Midbrain (tissue), 1 donor: ENCODE data around the gene ZEB1.
"Not testable (repeated sequence)": the region's sequence is repeated elsewhere in the genome, so short reads cannot be mapped to it uniquely, and the experiment has no call there.

Experiments used
- DNase-seq: peaks from one replicate; lab custom pipeline; 2025; lab: John Stamatoyannopoulos, UW

Gene ZEB1

DNA sequence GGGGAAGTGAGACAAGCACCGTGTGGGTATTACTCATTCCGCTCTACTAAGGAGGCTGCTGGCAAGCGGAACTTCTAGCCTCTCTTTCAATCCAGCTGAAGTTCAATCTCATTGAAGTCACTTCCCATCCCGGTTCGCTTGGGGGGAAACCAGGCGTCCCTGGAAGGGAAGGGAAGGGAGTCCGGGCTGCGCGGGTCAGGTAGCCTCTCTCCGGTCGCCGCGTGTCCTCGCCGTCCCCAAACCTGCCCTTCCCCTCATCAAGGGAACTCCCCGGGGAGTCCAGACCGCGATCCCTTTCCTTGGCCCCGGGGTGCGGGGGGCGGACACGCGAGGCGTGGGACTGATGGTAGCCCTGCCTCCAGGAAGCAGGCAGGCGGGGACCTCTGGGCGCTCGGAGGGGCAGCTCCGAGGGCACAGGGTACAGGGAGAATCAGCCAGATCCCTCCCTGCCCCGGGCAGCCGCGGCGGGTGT, 598 bp upstream of the ZEB1 start:
- DNase-seq = no peak

- DNase-seq = peak; percentile 16
Observed at GRCh38 chr10:31319602-31320549, 860 bp downstream of the ZEB1 start.

GRCh38 chr10:31320550-31321211, 1.7 kb downstream of the ZEB1 start:
- DNase-seq = no peak

GRCh38 chr10:31321396-31321941, 2.5 kb downstream of the ZEB1 start:
- peak; percentile 30 for DNase-seq

GRCh38 chr10:31322647-31323046, 3.6 kb downstream of the ZEB1 start:
- no peak for DNase-seq

DNA sequence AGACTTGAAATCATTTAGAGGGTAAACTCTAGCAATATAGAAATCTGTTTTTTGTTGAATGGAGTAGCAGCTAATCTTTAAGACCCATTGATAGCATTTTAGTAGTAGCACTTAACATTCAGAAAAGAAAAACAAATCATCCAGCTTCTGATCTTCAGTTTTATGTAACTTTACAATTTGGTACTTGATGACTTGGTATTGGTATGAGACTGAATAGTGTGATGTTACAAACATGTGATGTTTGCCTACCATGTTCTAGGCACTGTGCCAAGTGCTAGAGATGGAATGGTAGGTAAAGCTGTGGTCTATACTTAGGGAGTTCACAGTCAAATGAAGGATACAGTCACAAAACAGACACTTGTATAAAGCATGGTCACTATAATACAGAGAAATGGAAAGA, 21.3 kb downstream of the ZEB1 start:
- no peak for DNase-seq

GRCh38 chr10:31341552-31341951, 22.5 kb downstream of the ZEB1 start:
- DNase-seq = no peak

DNA sequence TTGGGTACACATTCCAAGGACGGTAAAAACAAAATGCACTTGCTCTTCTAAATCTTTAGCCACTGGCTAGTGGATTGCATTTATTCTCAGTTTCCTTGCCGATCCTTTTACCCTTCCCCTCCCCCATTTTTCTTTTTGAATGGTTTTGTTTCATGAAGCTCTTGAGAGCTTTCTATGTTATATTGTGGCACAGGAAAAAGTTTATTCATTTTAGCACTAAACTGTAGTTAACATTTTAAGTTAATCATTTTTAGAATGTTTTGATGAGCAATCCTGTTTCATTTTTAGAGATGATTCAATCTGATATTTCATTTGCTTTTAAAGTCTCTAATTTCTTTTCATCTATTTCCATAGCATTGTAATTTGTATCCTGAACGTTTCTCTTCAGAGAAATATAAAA, 24.0 kb downstream of the ZEB1 start:
- DNase-seq = no peak

- no peak for DNase-seq
Observed at GRCh38 chr10:31343551-31343950, 24.5 kb downstream of the ZEB1 start.

DNA sequence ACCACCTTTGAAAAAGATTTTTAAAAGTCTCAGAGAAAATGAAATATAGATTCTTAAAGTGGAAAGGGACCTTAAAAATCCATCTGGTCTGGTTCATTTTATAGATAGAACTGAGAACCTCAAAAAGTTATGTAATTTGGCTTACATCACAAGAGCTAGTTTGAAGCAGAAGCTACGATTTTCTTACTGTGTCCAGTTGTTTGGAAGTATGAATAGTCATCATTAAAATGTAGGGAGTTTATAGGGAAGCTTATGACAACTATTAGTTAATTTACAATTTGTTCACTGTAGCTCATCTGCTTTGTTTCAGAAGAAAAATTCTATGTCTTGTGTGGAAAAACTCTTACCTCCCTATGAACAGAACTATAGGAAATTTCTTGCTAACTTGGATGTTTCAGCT, 26.9 kb downstream of the ZEB1 start:
- DNase-seq = no peak

- no peak for DNase-seq
Observed at GRCh38 chr10:31346953-31347352, 27.9 kb downstream of the ZEB1 start.

DNA sequence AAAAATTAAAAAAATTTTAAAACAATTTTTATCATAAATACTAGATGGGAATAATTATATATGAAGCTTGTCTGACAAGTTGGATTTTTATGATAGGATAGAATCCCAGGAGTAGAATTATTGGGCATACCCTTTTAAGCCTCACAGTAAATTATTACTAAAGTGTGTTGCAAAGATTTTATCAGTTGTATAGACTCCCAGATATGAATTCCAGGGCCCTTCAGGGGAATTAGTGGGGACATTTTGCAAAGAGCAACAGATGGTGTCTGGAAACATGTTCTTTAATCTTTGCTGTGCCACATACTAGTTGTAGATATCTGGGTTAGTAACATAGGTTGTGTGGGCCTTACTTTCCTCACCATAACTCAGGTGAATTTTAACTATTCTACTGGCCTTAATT, 28.7 kb downstream of the ZEB1 start:
- no peak for DNase-seq

DNA sequence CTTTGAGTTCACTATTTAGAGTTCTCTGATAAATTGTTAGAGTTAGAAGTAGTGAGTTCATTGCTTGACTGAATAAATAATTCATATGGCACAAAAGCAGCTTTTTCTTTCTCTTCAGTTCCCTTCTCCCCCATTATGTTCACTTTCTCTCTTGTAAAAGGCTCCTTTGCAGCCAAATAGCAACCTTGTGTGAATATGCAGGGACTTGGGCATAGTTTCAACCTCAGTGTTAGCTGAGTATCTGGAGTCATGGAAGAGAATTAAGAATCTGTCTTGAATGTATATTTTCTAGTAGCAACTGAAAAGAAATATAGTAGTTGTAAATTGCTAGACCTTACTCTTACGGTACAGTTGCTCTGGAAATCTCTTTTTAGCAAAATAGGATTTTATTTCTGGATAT, 31.9 kb downstream of the ZEB1 start:
- DNase-seq = peak; percentile 46

DNA sequence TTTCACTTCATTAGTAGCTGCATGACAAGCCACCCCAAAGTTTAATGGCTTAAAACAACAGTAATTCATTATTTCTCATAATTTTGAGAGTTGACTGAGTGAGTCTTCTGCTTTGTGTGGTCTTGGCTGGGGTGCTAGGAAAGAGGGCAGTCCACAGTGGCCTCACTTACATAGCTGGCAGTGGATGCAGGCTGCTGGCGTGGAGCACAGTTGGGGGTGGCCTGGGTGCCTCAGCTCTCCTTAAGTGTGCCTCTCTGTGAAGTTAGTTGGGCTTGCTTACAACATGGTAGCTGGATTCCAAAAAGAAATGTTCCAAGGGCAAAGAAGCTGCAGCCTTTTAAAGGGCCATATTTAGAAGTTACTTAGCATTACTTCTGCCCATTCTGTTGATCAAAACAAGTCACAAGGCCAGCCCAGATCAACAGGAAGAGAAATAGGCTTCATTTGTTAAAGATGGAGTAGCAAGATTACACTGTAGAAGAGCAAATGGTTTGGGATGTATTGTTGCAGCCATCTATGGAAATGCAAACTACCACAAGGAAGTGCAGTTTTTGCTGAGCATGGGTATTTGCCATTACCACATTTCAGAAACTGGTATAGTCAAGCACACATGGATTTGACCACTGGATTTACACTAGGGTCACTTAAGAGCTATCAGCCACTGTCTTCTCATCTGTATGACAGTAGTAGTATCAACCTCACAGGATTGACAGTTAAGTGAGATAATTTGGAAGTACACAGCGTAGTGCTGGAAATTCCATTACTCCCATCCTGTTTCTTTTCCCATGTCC, 33.6 kb downstream of the ZEB1 start:
- DNase-seq = no peak

GRCh38 chr10:31353574-31353973, 34.6 kb downstream of the ZEB1 start:
- no peak for DNase-seq

- DNase-seq = no peak
Observed at GRCh38 chr10:31358688-31359330, 39.8 kb downstream of the ZEB1 start.

GRCh38 chr10:31359979-31360378, 41.0 kb downstream of the ZEB1 start:
- no peak for DNase-seq

DNA sequence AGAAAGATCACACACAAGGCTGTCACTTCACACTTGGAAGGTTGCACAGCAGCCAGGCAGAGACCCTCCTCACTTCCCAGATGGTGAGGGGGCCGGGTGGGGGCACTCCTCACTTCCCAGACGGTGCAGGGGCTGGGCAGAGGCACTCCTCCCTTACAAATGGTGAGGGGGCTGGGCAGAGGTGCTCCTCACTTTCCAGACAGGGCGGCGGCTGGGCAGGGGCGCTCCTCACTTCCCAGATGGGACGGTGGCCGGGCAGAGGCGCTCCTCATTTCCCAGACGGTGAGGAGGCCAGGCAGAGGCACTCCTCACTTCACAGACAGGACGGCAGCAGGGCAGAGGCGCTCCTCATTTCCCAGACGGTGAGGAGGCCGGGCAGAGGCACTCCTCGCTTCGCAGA, 42.5 kb downstream of the ZEB1 start:
- not testable (repeated sequence) for DNase-seq

- DNase-seq = no peak
Observed at GRCh38 chr10:31362023-31362641, 43.1 kb downstream of the ZEB1 start.

- not testable (repeated sequence) for DNase-seq
Observed at GRCh38 chr10:31363696-31364095, 44.7 kb downstream of the ZEB1 start.

- DNase-seq = not testable (repeated sequence)
Observed at GRCh38 chr10:31364238-31364637, 45.2 kb downstream of the ZEB1 start.
